SK-N-SH (cell line): Measurements from ENCODE around the gene EFHD1. TPM values are rescaled to one million over a fixed set of nuclear protein-coding genes. Genes with fewer than 3 reads are reported as not detected.

Experiments
- CTCF ChIA-PET: fragments of 300-600, 350-600 bp; formaldehyde crosslinking; extraction: SDS; loops from one replicate; lab custom pipeline; 2021; lab: Yijun Ruan, JAX
- POLR2A ChIA-PET: fragments of 350-600 bp; sonication (Branson Sonifier 250); formaldehyde crosslinking; extraction: SDS; loops from one replicate; lab custom pipeline; 2020; ENCODE audit warnings: antibody characterized with exemption, inconsistent platforms; lab: Yijun Ruan, JAX
- DNase-seq: peaks from one replicate; pipeline ENCODE4 v3.0.0; 2012
- H2AFZ ChIP-seq: fragments of 200-600 bp; sonication (generic); 2 replicates; pipeline ENCODE4 v1.8.1; 2016; ENCODE audit warnings: antibody characterized with exemption, mild to moderate bottlenecking, low read depth
- H3F3A ChIP-seq: fragments of 200-600 bp; sonication (generic); replicated peaks from 2 replicates; pipeline ENCODE3; 2016; ENCODE audit warnings: antibody characterized with exemption, mild to moderate bottlenecking; ENCODE audit not compliant: insufficient read depth
- H3K27ac ChIP-seq, 2 experiments: fragments of 200-500 bp in 1 of 2; fragments of 200-600 bp in 1 of 2; sonication (Bioruptor generic) in 1 of 2; sonication (generic), shearing (Covaris generic) in 1 of 2; 2 replicates each; pipeline versions ENCODE4 v1.5.1 to v1.6.1; 2014 to 2016; ENCODE audit warnings: low read depth in 2 of 2, inconsistent platforms in 1 of 2, low read length in 1 of 2, mild to moderate bottlenecking in 1 of 2, mixed read lengths in 1 of 2
- H3K27me3 ChIP-seq: fragments of 200-600 bp; sonication (generic), shearing (Covaris generic); 2 replicates; pipeline ENCODE4 v1.6.1; 2016; ENCODE audit warnings: mixed run types; ENCODE audit not compliant: insufficient read depth
- H3K36me3 ChIP-seq, 2 experiments: fragments of 200-500 bp in 1 of 2; fragments of 200-600 bp in 1 of 2; sonication (Bioruptor generic) in 1 of 2; sonication (generic) in 1 of 2; replicated peaks in 1 of 2; 2 replicates each; pipeline versions ENCODE3 to v1.5.1; 2014 to 2016; ENCODE audit warnings: low read length in 1 of 2, mild to moderate bottlenecking in 1 of 2; ENCODE audit not compliant: insufficient read depth in 2 of 2, control insufficient read depth in 1 of 2
- H3K4me1 ChIP-seq, 2 experiments: fragments of 200-500 bp in 1 of 2; fragments of 200-600 bp in 1 of 2; sonication (Bioruptor generic) in 1 of 2; sonication (generic), shearing (Covaris generic) in 1 of 2; 2 replicates each; pipeline versions ENCODE4 v1.5.1 to v1.6.1; 2014 to 2016; ENCODE audit warnings: low read depth in 1 of 2, low read length in 1 of 2, mixed run types in 1 of 2; ENCODE audit not compliant: insufficient read depth in 2 of 2, control insufficient read depth in 1 of 2
- H3K4me2 ChIP-seq: fragments of 200-600 bp; sonication (generic), shearing (Covaris generic); 2 replicates; pipeline ENCODE4 v1.6.1; 2017; ENCODE audit warnings: mixed run types
- H3K4me3 ChIP-seq, 2 experiments: fragments of 200-500 bp in 1 of 2; fragments of 200-600 bp in 1 of 2; sonication (Bioruptor generic) in 1 of 2; sonication (generic), shearing (Covaris generic) in 1 of 2; 2 replicates each; pipeline versions ENCODE4 v1.5.1 to v1.8.1; 2014 to 2016; ENCODE audit warnings: low read depth in 2 of 2, inconsistent platforms in 1 of 2, low read length in 1 of 2, mild to moderate bottlenecking in 1 of 2, mixed read lengths in 1 of 2, moderate library complexity in 1 of 2
- H3K79me2 ChIP-seq: fragments of 200-600 bp; sonication (generic); 2 replicates; pipeline ENCODE4 v1.8.1; 2017; ENCODE audit warnings: mild to moderate bottlenecking; ENCODE audit not compliant: insufficient read depth
- H3K9ac ChIP-seq: fragments of 200-600 bp; sonication (generic); 2 replicates; pipeline ENCODE4 v1.6.1; 2017; ENCODE audit warnings: mixed run types
- H3K9me2 ChIP-seq: fragments of 200-600 bp; sonication (generic); 2 replicates; pipeline ENCODE4 v1.6.1; 2017; ENCODE audit warnings: mixed run types
- H3K9me3 ChIP-seq: fragments of 200-600 bp; sonication (generic); 2 replicates; pipeline ENCODE4 v1.6.1; 2017; ENCODE audit warnings: mixed run types, mild to moderate bottlenecking, moderate library complexity
- H4K20me1 ChIP-seq: fragments of 200-600 bp; sonication (generic); 2 replicates; pipeline ENCODE4 v1.6.1; 2017; ENCODE audit warnings: mild to moderate bottlenecking, mixed run types; ENCODE audit not compliant: insufficient read depth
- CHD2 ChIP-seq: fragments of 150-350 bp; IDR thresholded peaks from 2 replicates; pipeline ENCODE4 v1.6.1; 2018; ENCODE audit warnings: low read length; ENCODE audit not compliant: partially characterized antibody
- FOSL2 ChIP-seq: IDR thresholded peaks from 2 replicates; pipeline ENCODE4 v1.4.0; 2012; ENCODE audit warnings: low read depth, mild to moderate bottlenecking, moderate library complexity, borderline replicate concordance
- FOXM1 ChIP-seq: IDR thresholded peaks from 2 replicates; pipeline ENCODE4 v1.4.0; 2012; ENCODE audit warnings: low read depth, mild to moderate bottlenecking
- GATA2 ChIP-seq: sonication (generic); formaldehyde crosslinking; IDR thresholded peaks from 2 replicates; pipeline ENCODE4 v1.5.0; 2020; ENCODE audit warnings: mild to moderate bottlenecking, missing genetic modification reagents
- NFIC ChIP-seq: IDR thresholded peaks from 2 replicates; pipeline ENCODE4 v1.4.0; 2012; ENCODE audit warnings: borderline replicate concordance
- POLR2AphosphoS5 ChIP-seq: IDR thresholded peaks from 2 replicates; pipeline ENCODE4 v1.6.1; 2012; ENCODE audit warnings: low read depth, low read length
- RCOR1 ChIP-seq: fragments of 150-350 bp; IDR thresholded peaks from 2 replicates; pipeline ENCODE4 v1.6.1; 2017; ENCODE audit warnings: antibody characterized with exemption, low read length
- RXRA ChIP-seq: IDR thresholded peaks from 2 replicates; pipeline ENCODE4 v1.4.0; 2012; ENCODE audit warnings: low read depth, mild to moderate bottlenecking, borderline replicate concordance
- SIN3A ChIP-seq: IDR thresholded peaks from 2 replicates; pipeline ENCODE4 v1.6.1; 2012; ENCODE audit warnings: low read depth, mild to moderate bottlenecking, low read length, moderate library complexity, borderline replicate concordance
- SMC3 ChIP-seq: IDR thresholded peaks from 2 replicates; pipeline ENCODE4 v1.6.1; 2012; ENCODE audit warnings: low read depth, low read length, improper control_type of control experiment
- TEAD4 ChIP-seq: IDR thresholded peaks from 2 replicates; pipeline ENCODE4 v1.4.0; 2012; ENCODE audit warnings: mild to moderate bottlenecking, borderline replicate concordance; ENCODE audit not compliant: insufficient read depth
- YY1 ChIP-seq: IDR thresholded peaks from 2 replicates; pipeline ENCODE4 v1.4.0; 2012; ENCODE audit warnings: low read depth, mild to moderate bottlenecking
- ZBTB33 ChIP-seq: IDR thresholded peaks from 2 replicates; pipeline ENCODE4 v1.4.0; 2012; ENCODE audit warnings: low read depth, borderline replicate concordance
- WGBS: methylation state at CpG from one replicate; pipeline ENCODE4 v1.1.6; 2017; ENCODE audit warnings: low lambda C conversion rate; 5-methylcytosine and 5-hydroxymethylcytosine counted together
- polyA plus RNA-seq, 3 experiments: library from polyadenylated mRNA; depleted of rRNA; stranded (reverse); fragments of >200 nt; gene quantifications; 2 replicates each; pipeline ENCODE4 v1.2.3, GENCODE V29; 2012
- TF ChIP-seq, protein P1 (sequence below): IDR thresholded peaks from 2 replicates; pipeline ENCODE4 v1.4.0; 2012; ENCODE audit warnings: low read depth

Gene EFHD1
- polyA plus RNA-seq, 1 of the 3 experiments (the other 2 are of a cell fraction), result not detected

GRCh38 chr2:232707076-232707475, 73.7 kb downstream of the EFHD1 start:
- Histone ChIP-seq H4K20me1 (peaks cover 20% of the 10 kb centered on the region), H3K27ac (no peak overlapping the region)
- WGBS, result 97% methylated on average over 4 of the region's 4 CpGs

GRCh38 chr2:232713505-232713904, 80.1 kb downstream of the EFHD1 start:
- TF ChIP-seq NFIC, result no peak
- TF ChIP-seq YY1, result no peak
- TF ChIP-seq FOSL2, result no peak
- TF ChIP-seq CHD2, result no peak
- TF ChIP-seq FOXM1, result no peak
- no peak for TF ChIP-seq RCOR1
- TF ChIP-seq ZBTB33, result no peak
- TF ChIP-seq SIN3A, result no peak
- TF ChIP-seq GATA2 (CRISPR knock-in tag), result no peak
- Histone ChIP-seq H3K4me2 (no peak overlapping the region), H2AFZ (no peak overlapping the region), H3K79me2 (peaks cover 94% of the 10 kb centered on the region), H4K20me1 (peaks cover 21% of the 10 kb centered on the region; the same call in 1 of the 2 replicates), H3K4me3 (no peak overlapping the region), H3K9me2 (no peaks in the 10 kb centered on the region), H3F3A (peaks cover 5% of the 10 kb centered on the region), H3K4me1 (peaks cover 0 to 4% of the 10 kb centered on the region in 2 experiments; a peak in 1 of 4 replicates), H3K27ac (no peak overlapping the region), H3K36me3 (peaks cover 2 to 51% of the 10 kb centered on the region in 2 experiments), H3K27me3 (no peaks in the 10 kb centered on the region), H3K9ac (no peak overlapping the region), H3K9me3 (no peaks in the 10 kb centered on the region)
- no peak for DNase-seq
- ChIA-PET CTCF (no interaction called here), POLR2A (no interaction called here)

More at GRCh38 chr2:232707076-232707475, 73.7 kb downstream of the EFHD1 start:
- no peaks in the 10 kb centered on the region for H3K9me3 ChIP-seq
- H2AFZ ChIP-seq, result no peak overlapping the region
- H3F3A ChIP-seq, result peaks cover 4% of the 10 kb centered on the region
- H3K4me3 ChIP-seq, result no peak overlapping the region
- no peak for DNase-seq
- TF ChIP-seq, protein P1, sequence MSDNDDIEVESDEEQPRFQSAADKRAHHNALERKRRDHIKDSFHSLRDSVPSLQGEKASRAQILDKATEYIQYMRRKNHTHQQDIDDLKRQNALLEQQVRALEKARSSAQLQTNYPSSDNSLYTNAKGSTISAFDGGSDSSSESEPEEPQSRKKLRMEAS, result no peak
- TF ChIP-seq CHD2, result no peak
- no peak for TF ChIP-seq SMC3
- TF ChIP-seq TEAD4, result no peak
- TF ChIP-seq RXRA, result no peak
- no peak for TF ChIP-seq POLR2AphosphoS5
- TF ChIP-seq, all 33 proteins: peak for 0
- peaks cover 2 to 36% of the 10 kb centered on the region in 2 experiments for H3K36me3 ChIP-seq
- peaks cover 93% of the 10 kb centered on the region for H3K79me2 ChIP-seq
- no peak overlapping the region for H3K4me2 ChIP-seq
- POLR2A ChIA-PET, result no interaction called here
- no peaks in the 10 kb centered on the region for H3K4me1 ChIP-seq
- H3K9ac ChIP-seq, result no peak overlapping the region
- H3K27me3 ChIP-seq, result no peaks in the 10 kb centered on the region
- no peaks in the 10 kb centered on the region for H3K9me2 ChIP-seq
- CTCF ChIA-PET, result interaction anchor here (1.6 kb wide), 1 partner anchor 96 kb away, joined by 4 read pairs; no protein-coding TSS in a partner anchor
